Activated naive CD4-positive, alpha-beta T cell treated with Interleukin-2 at 50 U/mL for 16 hours (primary cell): ENCODE results near the gene TPSB2.
"Not testable (repeated sequence)": the region's sequence is repeated elsewhere in the genome, so short reads cannot be mapped to it uniquely, and the experiment has no call there.

ENCODE experiments used
- DNase-seq: peaks from one replicate; pipeline ENCODE4 v3.0.0-alpha.2; 2020

The TPSB2 gene

GRCh38 chr16:1261131-1261892, 31.3 kb upstream of the TPSB2 start:
- DNase-seq: no peak

GRCh38 chr16:1260101-1260680, 30.2 kb upstream of the TPSB2 start:
- DNase-seq: no peak

GRCh38 chr16:1259760-1260068, 29.7 kb upstream of the TPSB2 start:
- DNase-seq: no peak

- no peak for DNase-seq
Observed at GRCh38 chr16:1258906-1259759, 29.1 kb upstream of the TPSB2 start.

- DNase-seq: no peak
Observed at GRCh38 chr16:1258225-1258600, 28.2 kb upstream of the TPSB2 start.

GRCh38 chr16:1257561-1258224, 27.7 kb upstream of the TPSB2 start:
- no peak for DNase-seq

GRCh38 chr16:1256874-1257322, 26.9 kb upstream of the TPSB2 start:
- DNase-seq: no peak

- not testable (repeated sequence) for DNase-seq
Observed at GRCh38 chr16:1256296-1256873, 26.4 kb upstream of the TPSB2 start.

- not testable (repeated sequence) for DNase-seq
Observed at GRCh38 chr16:1255276-1256122, 25.5 kb upstream of the TPSB2 start, which contains the start of gene TPSD1. Gene TPSD1, plus strand, starts transcription at chr16:1256069. Its CDS starts 212 bp downstream, at chr16:1256281.

GRCh38 chr16:1254821-1255220, 24.8 kb upstream of the TPSB2 start:
- not testable (repeated sequence) for DNase-seq

GRCh38 chr16:1253701-1254364, 23.8 kb upstream of the TPSB2 start:
- DNase-seq: not testable (repeated sequence)

GRCh38 chr16:1249031-1249755, 19.2 kb upstream of the TPSB2 start:
- not testable (repeated sequence) for DNase-seq

- DNase-seq: not testable (repeated sequence)
Observed at GRCh38 chr16:1247903-1248537, 18.0 kb upstream of the TPSB2 start.

- DNase-seq: no peak
Observed at GRCh38 chr16:1245452-1246020, 15.6 kb upstream of the TPSB2 start.

- no peak for DNase-seq
Observed at GRCh38 chr16:1244881-1245280, 14.9 kb upstream of the TPSB2 start.

GRCh38 chr16:1243907-1244850, 14.2 kb upstream of the TPSB2 start:
- not testable (repeated sequence) for DNase-seq

GRCh38 chr16:1243363-1243762, 13.4 kb upstream of the TPSB2 start:
- not testable (repeated sequence) for DNase-seq

- not testable (repeated sequence) for DNase-seq
Observed at GRCh38 chr16:1241081-1241480, 11.1 kb upstream of the TPSB2 start.
